ENCODE results near the gene DR1. TPM values are rescaled to one million over a fixed set of nuclear protein-coding genes. Genes with fewer than 3 reads are reported as not detected.

The DR1 gene
- total RNA-seq, 4 donors from 2014 or later, result 12.3 to 47.5 (median 32.9) TPM

- intact Hi-C loops (cut with DNase I; ENCODE audit: low total_unique reads), result no loop called here
- H3K27ac ChIP-seq, result no peak overlapping the region
- peaks cover 0 to 5% (median 0%) of the 10 kb centered on the region in 4 donors for H3K4me1 ChIP-seq
- in situ Hi-C loops (cut with MboI; ENCODE audit: low pct_ligation_motif_present in 1 of 4, low pct_unique_long_range_greater_than_20kb in 1 of 4, low sequenced_read_pairs in 3 of 4), result no loop called here
- no peaks in the 10 kb centered on the region for H3K9me3 ChIP-seq
- H3K27me3 ChIP-seq, result no peaks in the 10 kb centered on the region
- TF ChIP-seq EP300 (IDR thresholded peaks at IDR 0.05; ENCODE audit: low read depth) (no peak), POLR2A (IDR thresholded peaks at IDR 0.05) (no peak), POLR2AphosphoS5 (IDR thresholded peaks at IDR 0.05) (no peak), CTCF (IDR thresholded peaks at IDR 0.05) (no peak)
- WGBS, 2 donors (ENCODE audit: low coverage in 1 of 2), result 78 to 90% methylated on average over 2 of the region's 2 CpGs
- H3K36me3 ChIP-seq, result no peaks in the 10 kb centered on the region
- no peak overlapping the region for H3K4me3 ChIP-seq
- no peak for DNase-seq
Observed at GRCh38 chr1:93331412-93331811, 14.3 kb upstream of the DR1 start.

- DNase-seq, result no peak
- H3K4me1 ChIP-seq, result peaks cover 0 to 5% (median 0%) of the 10 kb centered on the region in 4 donors
- in situ Hi-C loops (cut with MboI; ENCODE audit: low pct_ligation_motif_present in 1 of 4, low pct_unique_long_range_greater_than_20kb in 1 of 4, low sequenced_read_pairs in 3 of 4) (no loop called here), intact Hi-C loops (cut with DNase I; ENCODE audit: low total_unique reads) (no loop called here)
- no peaks in the 10 kb centered on the region for H3K36me3 ChIP-seq
- no peaks in the 10 kb centered on the region for H3K27me3 ChIP-seq
- TF ChIP-seq EP300 (IDR thresholded peaks at IDR 0.05; ENCODE audit: low read depth) (no peak), POLR2A (IDR thresholded peaks at IDR 0.05) (no peak), POLR2AphosphoS5 (IDR thresholded peaks at IDR 0.05) (no peak), CTCF (IDR thresholded peaks at IDR 0.05) (no peak)
- WGBS, 2 donors (ENCODE audit: low coverage in 1 of 2), result 87 to 91% methylated on average over 1 of the region's 1 CpG
- H3K4me3 ChIP-seq, result no peak overlapping the region
- H3K27ac ChIP-seq, result no peak overlapping the region
- no peaks in the 10 kb centered on the region for H3K9me3 ChIP-seq
Observed at GRCh38 chr1:93332368-93332767, 13.3 kb upstream of the DR1 start.

GRCh38 chr1:93338387-93339146 lies 7.1 kb upstream of the DR1 start:
- no peak for TF ChIP-seq EP300 (IDR thresholded peaks at IDR 0.05; ENCODE audit: low read depth)
- TF ChIP-seq POLR2A (IDR thresholded peaks at IDR 0.05), result no peak
- no peak for TF ChIP-seq CTCF (IDR thresholded peaks at IDR 0.05)
- TF ChIP-seq POLR2AphosphoS5 (IDR thresholded peaks at IDR 0.05), result no peak
- no peaks in the 10 kb centered on the region for H3K27me3 ChIP-seq
- intact Hi-C loops (cut with DNase I; ENCODE audit: low total_unique reads) (no loop called here), in situ Hi-C loops (cut with MboI; ENCODE audit: low pct_ligation_motif_present in 1 of 4, low pct_unique_long_range_greater_than_20kb in 1 of 4, low sequenced_read_pairs in 3 of 4) (no loop called here)
- H3K4me3 ChIP-seq, result no peak overlapping the region
- no peaks in the 10 kb centered on the region for H3K36me3 ChIP-seq
- H3K27ac ChIP-seq, result no peak overlapping the region
- H3K9me3 ChIP-seq, result no peaks in the 10 kb centered on the region
- peaks cover 0 to 2% (median 0%) of the 10 kb centered on the region in 4 donors for H3K4me1 ChIP-seq
- WGBS, 2 donors (ENCODE audit: low coverage in 1 of 2), result 71 to 91% methylated on average over 4 to 5 of the region's 5 CpGs
- no peak for DNase-seq

- Histone ChIP-seq H3K4me1 (peaks cover 0 to 7% (median 0%) of the 10 kb centered on the region in 4 donors), H3K9me3 (no peaks in the 10 kb centered on the region), H3K27ac (no peak overlapping the region), H3K36me3 (no peaks in the 10 kb centered on the region), H3K4me3 (no peak overlapping the region), H3K27me3 (no peaks in the 10 kb centered on the region)
- no peak for TF ChIP-seq CTCF (IDR thresholded peaks at IDR 0.05)
- TF ChIP-seq POLR2A (IDR thresholded peaks at IDR 0.05), result no peak
- no peak for TF ChIP-seq EP300 (IDR thresholded peaks at IDR 0.05; ENCODE audit: low read depth)
- TF ChIP-seq POLR2AphosphoS5 (IDR thresholded peaks at IDR 0.05), result no peak
- DNase-seq, result no peak
- in situ Hi-C loops (cut with MboI; ENCODE audit: low pct_ligation_motif_present in 1 of 4, low pct_unique_long_range_greater_than_20kb in 1 of 4, low sequenced_read_pairs in 3 of 4), result no loop called here
- intact Hi-C loops (cut with DNase I; ENCODE audit: low total_unique reads), result no loop called here
- WGBS, 2 donors (ENCODE audit: low coverage in 1 of 2), result 30 to 50% methylated on average over 2 to 3 of the region's 3 CpGs
Observed at GRCh38 chr1:93339171-93339697, 6.5 kb upstream of the DR1 start.

All from transverse colon (tissue), 4 donors.